ENCODE measurements around the gene RAET1G. TPM values are rescaled to one million over a fixed set of nuclear protein-coding genes. Genes with fewer than 3 reads are reported as not detected.
"Not testable (repeated sequence)": the region's sequence is repeated elsewhere in the genome, so short reads cannot be mapped to it uniquely, and the experiment has no call there.

Gene RAET1G
- total RNA-seq, 6 experiments from 2014 or later: 0.64 to 1.1 (median 0.83) TPM

GRCh38 chr6:149953934-149954327, 31.0 kb upstream of the RAET1G start:
- Mint-ChIP-seq H3K27me3 (ENCODE audit: insufficient read depth) (peaks cover 34% of the 10 kb centered on the region), H3K4me3 (peak overlapping the region; percentile 58), H3K4me1 (ENCODE audit: low read depth) (peaks cover 13% of the 10 kb centered on the region)
- H3K9me3 Mint-ChIP-seq; H3K36me3 Mint-ChIP-seq (ENCODE audit: low read depth); H3K27ac Mint-ChIP-seq; DNase-seq: not testable (repeated sequence)
- peak; percentile 49 for TF ChIP-seq CTCF (IDR thresholded peaks at IDR 0.05)

- H3K9me3 Mint-ChIP-seq; H3K36me3 Mint-ChIP-seq (ENCODE audit: low read depth); H3K27ac Mint-ChIP-seq; DNase-seq: not testable (repeated sequence)
- Mint-ChIP-seq H3K27me3 (ENCODE audit: insufficient read depth) (peaks cover 34% of the 10 kb centered on the region), H3K4me1 (ENCODE audit: low read depth) (peaks cover 13% of the 10 kb centered on the region), H3K4me3 (peak overlapping the region; percentile 58)
These were observed 30.5 kb upstream of the RAET1G start for GRCh38 chr6:149953390-149953789.

GRCh38 chr6:149951626-149952025, 28.7 kb upstream of the RAET1G start:
- peaks cover 13% of the 10 kb centered on the region for H3K4me1 Mint-ChIP-seq (ENCODE audit: low read depth)
- H3K36me3 Mint-ChIP-seq (ENCODE audit: low read depth): peaks cover 11% of the 10 kb centered on the region
- no peaks in the 10 kb centered on the region for H3K9me3 Mint-ChIP-seq
- DNase-seq: no peak
- peaks cover 32% of the 10 kb centered on the region for H3K27me3 Mint-ChIP-seq (ENCODE audit: insufficient read depth)
- TF ChIP-seq CTCF (IDR thresholded peaks at IDR 0.05): no peak
- no peak overlapping the region for H3K27ac Mint-ChIP-seq
- H3K4me3 Mint-ChIP-seq: no peak overlapping the region

- TF ChIP-seq CTCF (IDR thresholded peaks at IDR 0.05): no peak
- H3K4me1 Mint-ChIP-seq (ENCODE audit: low read depth): peaks cover 13% of the 10 kb centered on the region
- no peak for DNase-seq
- no peaks in the 10 kb centered on the region for H3K9me3 Mint-ChIP-seq
- peaks cover 30% of the 10 kb centered on the region for H3K27me3 Mint-ChIP-seq (ENCODE audit: insufficient read depth)
- no peak overlapping the region for H3K4me3 Mint-ChIP-seq
- H3K27ac Mint-ChIP-seq: no peak overlapping the region
- peaks cover 16% of the 10 kb centered on the region for H3K36me3 Mint-ChIP-seq (ENCODE audit: low read depth)
These were observed 28.2 kb upstream of the RAET1G start for GRCh38 chr6:149951096-149951495.

GRCh38 chr6:149950423-149950822, 27.5 kb upstream of the RAET1G start:
- no peak for DNase-seq
- H3K27ac Mint-ChIP-seq: no peak overlapping the region
- no peaks in the 10 kb centered on the region for H3K9me3 Mint-ChIP-seq
- H3K4me1 Mint-ChIP-seq (ENCODE audit: low read depth): peaks cover 12% of the 10 kb centered on the region
- H3K4me3 Mint-ChIP-seq: no peak overlapping the region
- peaks cover 16% of the 10 kb centered on the region for H3K36me3 Mint-ChIP-seq (ENCODE audit: low read depth)
- H3K27me3 Mint-ChIP-seq (ENCODE audit: insufficient read depth): peaks cover 23% of the 10 kb centered on the region
- no peak for TF ChIP-seq CTCF (IDR thresholded peaks at IDR 0.05)

GRCh38 chr6:149948616-149949015, 25.7 kb upstream of the RAET1G start:
- Mint-ChIP-seq H3K4me1 (ENCODE audit: low read depth) (peaks cover 3% of the 10 kb centered on the region; the same call in 1 of the 2 replicates), H3K27me3 (ENCODE audit: insufficient read depth) (peaks cover 15% of the 10 kb centered on the region), H3K27ac (no peak overlapping the region), H3K4me3 (no peak overlapping the region), H3K9me3 (no peaks in the 10 kb centered on the region), H3K36me3 (ENCODE audit: low read depth) (peaks cover 16% of the 10 kb centered on the region)
- no peak for TF ChIP-seq CTCF (IDR thresholded peaks at IDR 0.05)
- no peak for DNase-seq

All from HFFc6 (cell line).